Cardiac fibroblast (primary cell): Measurements from ENCODE around the gene RELA.
"Not testable (repeated sequence)": the region's sequence is repeated elsewhere in the genome, so short reads cannot be mapped to it uniquely, and the experiment has no call there.

Experiments
- DNase-seq, 2 donors: peaks; one replicate each; pipeline versions ENCODE4 v3.0.0 to v3.0.0-alpha.2; 2010; ENCODE audit warnings: low read depth in 2 of 2
- H3K4me3 ChIP-seq, 2 donors: replicated peaks in 1 of 2; 1 replicate in 1 of 2; 2 replicates in 1 of 2; pipeline ENCODE4 v1.5.1; 2011; ENCODE audit warnings: low read depth in 2 of 2, low read length in 2 of 2, mild to moderate bottlenecking in 2 of 2, moderate library complexity in 1 of 2
- TF ChIP-seq, protein P1 (sequence below): IDR thresholded peaks from one replicate; pipeline ENCODE4 v1.5.1; 2011; ENCODE audit warnings: low read depth, mild to moderate bottlenecking, low read length, inconsistent platforms

RELA gene

GRCh38 chr11:65639623-65640482 lies 22.9 kb downstream of the RELA start:
- H3K4me3 ChIP-seq: no peak overlapping the region
- TF ChIP-seq, protein P1, sequence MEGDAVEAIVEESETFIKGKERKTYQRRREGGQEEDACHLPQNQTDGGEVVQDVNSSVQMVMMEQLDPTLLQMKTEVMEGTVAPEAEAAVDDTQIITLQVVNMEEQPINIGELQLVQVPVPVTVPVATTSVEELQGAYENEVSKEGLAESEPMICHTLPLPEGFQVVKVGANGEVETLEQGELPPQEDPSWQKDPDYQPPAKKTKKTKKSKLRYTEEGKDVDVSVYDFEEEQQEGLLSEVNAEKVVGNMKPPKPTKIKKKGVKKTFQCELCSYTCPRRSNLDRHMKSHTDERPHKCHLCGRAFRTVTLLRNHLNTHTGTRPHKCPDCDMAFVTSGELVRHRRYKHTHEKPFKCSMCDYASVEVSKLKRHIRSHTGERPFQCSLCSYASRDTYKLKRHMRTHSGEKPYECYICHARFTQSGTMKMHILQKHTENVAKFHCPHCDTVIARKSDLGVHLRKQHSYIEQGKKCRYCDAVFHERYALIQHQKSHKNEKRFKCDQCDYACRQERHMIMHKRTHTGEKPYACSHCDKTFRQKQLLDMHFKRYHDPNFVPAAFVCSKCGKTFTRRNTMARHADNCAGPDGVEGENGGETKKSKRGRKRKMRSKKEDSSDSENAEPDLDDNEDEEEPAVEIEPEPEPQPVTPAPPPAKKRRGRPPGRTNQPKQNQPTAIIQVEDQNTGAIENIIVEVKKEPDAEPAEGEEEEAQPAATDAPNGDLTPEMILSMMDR: no peak
- DNase-seq: peak in 1 of 2 donors; percentile 39

DNA sequence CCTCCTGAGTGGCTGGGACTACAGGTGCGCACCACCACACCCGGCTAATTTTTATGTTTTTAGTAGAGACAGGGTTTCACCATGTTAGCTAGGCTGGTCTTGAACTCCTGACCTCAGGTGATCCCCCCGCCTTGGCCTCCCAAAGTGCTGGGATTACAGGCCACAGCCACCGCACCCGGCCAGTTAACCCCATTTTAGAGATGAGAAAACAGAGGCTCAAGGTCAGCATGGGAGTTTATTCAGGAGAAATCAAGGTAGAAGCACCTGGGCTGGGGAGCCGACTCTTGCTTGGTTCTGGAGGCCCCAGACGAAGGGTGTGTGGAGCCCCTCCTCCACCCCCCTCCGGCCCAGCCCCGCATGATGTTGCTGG lies 23.5 kb downstream of the RELA start:
- H3K4me3 ChIP-seq: not testable (repeated sequence)

GRCh38 chr11:65637794-65638419 lies 24.8 kb downstream of the RELA start, which contains the start of gene SIPA1:
SIPA1 (plus strand) TSS chr11:65638101; CDS start chr11:65640922, 2,821 bp downstream.
- DNase-seq: peak; percentile 91 to 93
- TF ChIP-seq, protein P1: peak; percentile 67
- H3K4me3 ChIP-seq: peak within 1 kb of the TSS; percentile 73 to 78

More for the DNA sequence above, 23.5 kb downstream of the RELA start:
- not testable (repeated sequence) for DNase-seq

DNA sequence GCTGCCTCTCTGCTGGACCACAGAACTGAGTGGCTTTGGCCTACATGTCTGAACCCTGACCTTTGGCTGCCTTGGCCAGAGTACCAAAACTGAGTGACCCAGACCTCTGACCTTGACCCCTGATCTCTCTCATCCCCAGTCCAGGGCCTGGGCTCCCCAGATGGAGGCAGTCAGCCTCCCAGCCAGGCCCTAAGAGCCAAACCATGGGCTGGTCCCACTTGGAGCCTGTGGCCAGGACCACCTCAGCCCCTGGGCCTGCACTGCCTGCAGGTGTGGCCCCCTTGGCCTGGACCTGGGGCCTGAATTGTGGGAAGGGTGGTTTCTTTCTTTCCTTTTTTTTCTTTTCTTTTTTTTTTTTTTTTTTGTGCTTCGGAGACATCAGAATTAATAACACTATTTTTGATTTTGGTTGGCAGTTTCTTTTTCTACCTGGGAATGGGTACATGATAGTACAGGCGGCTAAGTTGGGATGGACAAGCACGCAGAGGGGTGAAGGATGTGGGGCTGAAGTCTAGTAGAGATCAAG lies 25.6 kb downstream of the RELA start:
- no peak for DNase-seq
- TF ChIP-seq, protein P1: no peak
- H3K4me3 ChIP-seq: no peak overlapping the region

- H3K4me3 ChIP-seq: no peak overlapping the region
- TF ChIP-seq, protein P1: no peak
- no peak for DNase-seq
Measured at GRCh38 chr11:65636108-65637031, 26.3 kb downstream of the RELA start.

- no peak overlapping the region for H3K4me3 ChIP-seq
- TF ChIP-seq, protein P1: no peak
- no peak for DNase-seq
Measured at GRCh38 chr11:65634905-65635731, 27.6 kb downstream of the RELA start.
